ENCODE data around the gene CYP8B1.

CYP8B1 gene

DNA sequence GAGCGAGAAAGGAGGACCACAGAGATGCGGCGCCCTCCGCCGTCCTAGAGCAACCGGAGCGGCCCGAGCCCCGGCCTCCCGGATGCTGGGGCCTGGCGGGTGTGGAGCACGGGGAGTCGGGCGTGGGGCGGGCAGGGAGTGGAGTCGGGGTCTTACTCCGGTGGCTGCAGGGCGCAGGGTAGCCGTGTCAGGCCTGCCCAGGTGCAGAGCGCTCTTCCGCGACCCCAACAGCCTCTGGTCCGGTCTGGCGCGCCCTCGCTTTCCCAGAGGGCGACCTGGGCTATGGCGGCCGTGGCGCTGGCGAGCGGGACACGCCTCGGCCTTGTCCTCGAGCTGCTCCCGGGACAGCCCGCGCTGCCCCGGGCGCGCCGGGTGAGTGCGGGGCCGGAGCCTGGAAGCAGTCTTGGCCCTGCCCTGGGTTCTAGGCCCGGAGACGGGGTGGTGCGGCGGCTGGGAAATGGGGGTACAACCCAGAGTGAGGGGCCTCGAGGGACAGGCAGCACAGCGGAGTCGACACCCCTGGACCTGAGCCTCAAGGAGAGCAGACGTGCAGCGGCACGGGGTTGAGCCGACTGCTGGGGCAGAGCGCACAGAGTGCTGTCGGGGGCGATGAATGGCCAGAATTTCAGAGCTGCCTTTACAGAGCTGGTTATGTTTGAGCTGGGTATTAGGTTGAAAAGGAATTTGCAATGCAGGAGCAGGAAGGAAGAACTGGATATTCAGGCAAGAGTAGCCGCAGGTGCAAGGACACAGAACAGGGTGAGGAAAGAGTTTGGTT lies 30.6 kb upstream of the CYP8B1 start, which contains the start of gene ZNF662:
ZNF662 (plus strand) TSS at position 73 of the 778 bp plus-strand sequence. CDS start 1,973 bp downstream, outside the sequence.
- DNase-seq (ENCODE audit: low read depth): peak; percentile 49
- peak within 1 kb of the TSS; percentile 64 for H3K4me3 ChIP-seq (ENCODE audit: low read length)

GRCh38 chr3:42905740-42906069 lies 30.0 kb upstream of the CYP8B1 start:
- peak overlapping the region; percentile 64 for H3K4me3 ChIP-seq (ENCODE audit: low read length)
- no peak for DNase-seq (ENCODE audit: low read depth)
- TF ChIP-seq, protein P1, sequence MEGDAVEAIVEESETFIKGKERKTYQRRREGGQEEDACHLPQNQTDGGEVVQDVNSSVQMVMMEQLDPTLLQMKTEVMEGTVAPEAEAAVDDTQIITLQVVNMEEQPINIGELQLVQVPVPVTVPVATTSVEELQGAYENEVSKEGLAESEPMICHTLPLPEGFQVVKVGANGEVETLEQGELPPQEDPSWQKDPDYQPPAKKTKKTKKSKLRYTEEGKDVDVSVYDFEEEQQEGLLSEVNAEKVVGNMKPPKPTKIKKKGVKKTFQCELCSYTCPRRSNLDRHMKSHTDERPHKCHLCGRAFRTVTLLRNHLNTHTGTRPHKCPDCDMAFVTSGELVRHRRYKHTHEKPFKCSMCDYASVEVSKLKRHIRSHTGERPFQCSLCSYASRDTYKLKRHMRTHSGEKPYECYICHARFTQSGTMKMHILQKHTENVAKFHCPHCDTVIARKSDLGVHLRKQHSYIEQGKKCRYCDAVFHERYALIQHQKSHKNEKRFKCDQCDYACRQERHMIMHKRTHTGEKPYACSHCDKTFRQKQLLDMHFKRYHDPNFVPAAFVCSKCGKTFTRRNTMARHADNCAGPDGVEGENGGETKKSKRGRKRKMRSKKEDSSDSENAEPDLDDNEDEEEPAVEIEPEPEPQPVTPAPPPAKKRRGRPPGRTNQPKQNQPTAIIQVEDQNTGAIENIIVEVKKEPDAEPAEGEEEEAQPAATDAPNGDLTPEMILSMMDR (conservative IDR thresholded peaks at IDR 0.05; ENCODE audit: low read length): no peak

More for the DNA sequence above, 30.6 kb upstream of the CYP8B1 start, which contains the start of gene ZNF662:
- TF ChIP-seq, protein P1 (conservative IDR thresholded peaks at IDR 0.05; ENCODE audit: low read length): no peak

GRCh38 chr3:42904076-42904475 lies 28.4 kb upstream of the CYP8B1 start:
- TF ChIP-seq, protein P1 (conservative IDR thresholded peaks at IDR 0.05; ENCODE audit: low read length): no peak
- no peak overlapping the region for H3K4me3 ChIP-seq (ENCODE audit: low read length)
- no peak for DNase-seq (ENCODE audit: low read depth)

DNA sequence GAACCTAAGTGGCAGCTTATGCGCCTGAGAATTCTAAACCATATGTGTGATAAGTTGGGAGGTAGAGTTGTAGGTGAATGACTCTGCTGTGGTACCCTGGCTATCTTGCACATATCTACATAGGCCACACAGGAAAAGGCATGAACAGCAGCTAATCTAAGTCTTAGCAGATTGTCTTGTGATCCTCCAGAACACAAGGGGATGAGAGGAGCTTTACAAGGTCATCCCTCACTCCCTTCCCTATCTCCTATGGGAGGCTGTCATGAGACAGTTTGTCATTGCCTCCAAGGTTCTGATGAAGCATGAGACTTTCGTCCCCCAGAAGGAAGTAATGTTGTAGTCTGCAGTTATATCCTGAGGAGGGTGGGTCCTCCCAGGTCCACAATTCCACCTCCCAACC lies 26.6 kb upstream of the CYP8B1 start:
- no peak for DNase-seq (ENCODE audit: low read depth)
- H3K4me3 ChIP-seq (ENCODE audit: low read length): no peak overlapping the region
- TF ChIP-seq, protein P1 (conservative IDR thresholded peaks at IDR 0.05; ENCODE audit: low read length): no peak

GRCh38 chr3:42901073-42901415 lies 25.4 kb upstream of the CYP8B1 start:
- TF ChIP-seq, protein P1 (conservative IDR thresholded peaks at IDR 0.05; ENCODE audit: low read length): no peak
- DNase-seq (ENCODE audit: low read depth): no peak
- no peak overlapping the region for H3K4me3 ChIP-seq (ENCODE audit: low read length)

GRCh38 chr3:42900226-42901072 lies 24.8 kb upstream of the CYP8B1 start:
- TF ChIP-seq, protein P1 (conservative IDR thresholded peaks at IDR 0.05; ENCODE audit: low read length): no peak
- DNase-seq (ENCODE audit: low read depth): no peak
- no peak overlapping the region for H3K4me3 ChIP-seq (ENCODE audit: low read length)

Data from AG10803 (cell line).